ENCODE measurements around the gene GPR158. TPM values are rescaled to one million over a fixed set of nuclear protein-coding genes. Genes with fewer than 3 reads are reported as not detected.

GPR158 gene
- total and polyA plus RNA-seq, 2 donors (not counting 1 experiment from before 2014, with no cell fraction given), result 0.33 TPM; not detected in 1

DNA sequence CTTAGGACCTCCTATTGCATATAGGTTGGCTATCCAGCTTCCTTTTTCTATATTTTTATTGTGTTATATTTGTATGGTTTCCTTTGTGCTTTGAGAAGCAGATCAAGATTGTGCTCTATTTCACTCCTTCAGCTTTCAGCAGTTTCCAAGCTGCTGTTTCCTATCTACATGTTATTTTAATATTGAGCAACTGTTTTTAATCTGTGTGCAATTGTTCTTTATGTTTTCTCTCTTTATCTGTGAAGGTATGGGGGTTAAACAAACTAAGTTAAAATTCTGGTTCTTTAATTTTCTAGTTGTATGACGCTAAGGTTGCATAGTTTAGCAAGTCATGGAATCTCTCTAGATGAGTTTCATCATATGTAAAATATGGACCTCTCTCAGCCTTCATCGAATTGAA lies 251.0 kb downstream of the GPR158 start:
- Histone ChIP-seq H3K27me3 (ENCODE audit: control insufficient read depth, insufficient read depth, low read length) (no peaks in the 10 kb centered on the region), H4K20me1 (ENCODE audit: control insufficient read depth, extremely low read depth, insufficient read depth, low read length) (no peaks in the 10 kb centered on the region), H3K4me3 (replicated peaks in 1 of 4; ENCODE audit: control extremely low read depth in 1 of 4, insufficient read depth in 1 of 4, low read depth in 3 of 4, low read length in 4 of 4) (no peak overlapping the region), H3K4me2 (ENCODE audit: extremely low read depth, insufficient read depth, low read length) (no peak overlapping the region), H3K36me3 (ENCODE audit: control insufficient read depth, insufficient read depth, low read length) (no peaks in the 10 kb centered on the region), H3K9me3 (ENCODE audit: control insufficient read depth, insufficient read depth, low read depth, low read length) (no peaks in the 10 kb centered on the region), H3K4me1 (ENCODE audit: control insufficient read depth, extremely low read depth, insufficient read depth, low read length) (no peaks in the 10 kb centered on the region), H3K79me2 (ENCODE audit: control insufficient read depth, insufficient read depth, low read length) (no peaks in the 10 kb centered on the region), H2AFZ (ENCODE audit: low read length) (no peak overlapping the region), H3K9ac (ENCODE audit: insufficient read depth, low read length) (no peak overlapping the region), H3K27ac (ENCODE audit: insufficient read depth, low read length) (no peak overlapping the region)
- TF ChIP-seq, protein P1, sequence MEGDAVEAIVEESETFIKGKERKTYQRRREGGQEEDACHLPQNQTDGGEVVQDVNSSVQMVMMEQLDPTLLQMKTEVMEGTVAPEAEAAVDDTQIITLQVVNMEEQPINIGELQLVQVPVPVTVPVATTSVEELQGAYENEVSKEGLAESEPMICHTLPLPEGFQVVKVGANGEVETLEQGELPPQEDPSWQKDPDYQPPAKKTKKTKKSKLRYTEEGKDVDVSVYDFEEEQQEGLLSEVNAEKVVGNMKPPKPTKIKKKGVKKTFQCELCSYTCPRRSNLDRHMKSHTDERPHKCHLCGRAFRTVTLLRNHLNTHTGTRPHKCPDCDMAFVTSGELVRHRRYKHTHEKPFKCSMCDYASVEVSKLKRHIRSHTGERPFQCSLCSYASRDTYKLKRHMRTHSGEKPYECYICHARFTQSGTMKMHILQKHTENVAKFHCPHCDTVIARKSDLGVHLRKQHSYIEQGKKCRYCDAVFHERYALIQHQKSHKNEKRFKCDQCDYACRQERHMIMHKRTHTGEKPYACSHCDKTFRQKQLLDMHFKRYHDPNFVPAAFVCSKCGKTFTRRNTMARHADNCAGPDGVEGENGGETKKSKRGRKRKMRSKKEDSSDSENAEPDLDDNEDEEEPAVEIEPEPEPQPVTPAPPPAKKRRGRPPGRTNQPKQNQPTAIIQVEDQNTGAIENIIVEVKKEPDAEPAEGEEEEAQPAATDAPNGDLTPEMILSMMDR (conservative IDR thresholded peaks at IDR 0.05 in 1 of 2, IDR thresholded peaks at IDR 0.05 in 1 of 2; ENCODE audit: low read depth in 1 of 2, low read length in 2 of 2), result no peak
- no peak for TF ChIP-seq EZH2 (IDR thresholded peaks at IDR 0.05; ENCODE audit: low read length, missing control alignments)
- DNase-seq (ENCODE audit: low read depth in 2 of 2), result no peak

DNA sequence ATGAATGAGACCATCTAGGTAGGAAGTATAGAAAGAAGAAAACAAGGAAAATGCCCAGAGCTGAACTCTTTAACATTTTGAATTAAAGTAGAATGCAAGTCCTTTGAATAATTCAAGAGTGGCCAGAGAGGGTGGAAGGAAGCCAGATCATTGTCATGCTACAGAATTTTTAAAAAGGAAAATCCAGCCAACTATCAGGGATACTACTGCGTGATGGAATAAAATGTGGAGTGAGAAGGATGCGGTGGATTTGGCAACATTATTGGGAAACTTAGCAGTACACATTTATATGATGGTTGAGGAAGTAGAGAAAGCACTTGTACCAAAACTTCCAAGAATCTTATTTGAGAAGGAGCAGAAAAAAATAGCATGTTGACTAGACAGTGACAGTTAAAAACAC lies 261.6 kb downstream of the GPR158 start:
- H3K36me3 ChIP-seq (ENCODE audit: control insufficient read depth, insufficient read depth, low read length), result no peaks in the 10 kb centered on the region
- H3K9me3 ChIP-seq (ENCODE audit: control insufficient read depth, insufficient read depth, low read depth, low read length), result no peaks in the 10 kb centered on the region
- no peaks in the 10 kb centered on the region for H3K79me2 ChIP-seq (ENCODE audit: control insufficient read depth, insufficient read depth, low read length)
- no peaks in the 10 kb centered on the region for H3K4me1 ChIP-seq (ENCODE audit: control insufficient read depth, extremely low read depth, insufficient read depth, low read length)
- H3K9ac ChIP-seq (ENCODE audit: insufficient read depth, low read length), result no peak overlapping the region
- TF ChIP-seq, protein P1 (conservative IDR thresholded peaks at IDR 0.05 in 1 of 2, IDR thresholded peaks at IDR 0.05 in 1 of 2; ENCODE audit: low read depth in 1 of 2, low read length in 2 of 2), result no peak
- no peak for TF ChIP-seq EZH2 (IDR thresholded peaks at IDR 0.05; ENCODE audit: low read length, missing control alignments)
- DNase-seq (ENCODE audit: low read depth in 2 of 2), result no peak
- H4K20me1 ChIP-seq (ENCODE audit: control insufficient read depth, extremely low read depth, insufficient read depth, low read length), result no peaks in the 10 kb centered on the region
- H3K4me2 ChIP-seq (ENCODE audit: extremely low read depth, insufficient read depth, low read length), result no peak overlapping the region
- no peak overlapping the region for H2AFZ ChIP-seq (ENCODE audit: low read length)
- no peak overlapping the region for H3K27ac ChIP-seq (ENCODE audit: insufficient read depth, low read length)
- no peaks in the 10 kb centered on the region for H3K27me3 ChIP-seq (ENCODE audit: control insufficient read depth, insufficient read depth, low read length)
- no peak overlapping the region for H3K4me3 ChIP-seq (replicated peaks in 1 of 4; ENCODE audit: control extremely low read depth in 1 of 4, insufficient read depth in 1 of 4, low read depth in 3 of 4, low read length in 4 of 4)

DNA sequence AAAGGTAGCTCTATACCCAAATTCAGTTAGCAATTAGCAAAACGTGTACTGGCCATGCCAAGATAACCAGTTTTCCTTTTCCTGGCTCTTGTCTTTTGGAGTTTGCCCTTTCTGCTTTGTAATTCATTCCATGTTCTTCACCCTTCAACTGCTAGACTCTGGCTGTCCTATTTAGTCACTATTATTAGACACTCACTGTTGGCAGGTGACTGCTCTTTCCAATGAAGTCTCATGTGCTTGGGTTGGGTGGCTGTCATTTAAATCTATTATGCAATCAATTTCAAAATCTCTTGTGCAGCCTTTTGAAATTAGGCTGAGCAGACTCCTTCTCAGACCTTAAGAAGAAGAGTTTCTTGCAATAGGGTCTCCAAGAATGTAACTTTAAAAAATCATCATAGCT lies 266.5 kb downstream of the GPR158 start:
- Histone ChIP-seq H3K9me3 (ENCODE audit: control insufficient read depth, insufficient read depth, low read depth, low read length) (no peaks in the 10 kb centered on the region), H3K4me3 (replicated peaks in 1 of 4; ENCODE audit: control extremely low read depth in 1 of 4, insufficient read depth in 1 of 4, low read depth in 3 of 4, low read length in 4 of 4) (no peak overlapping the region), H3K4me1 (ENCODE audit: control insufficient read depth, extremely low read depth, insufficient read depth, low read length) (no peaks in the 10 kb centered on the region), H3K79me2 (ENCODE audit: control insufficient read depth, insufficient read depth, low read length) (no peaks in the 10 kb centered on the region), H2AFZ (ENCODE audit: low read length) (no peak overlapping the region), H3K4me2 (ENCODE audit: extremely low read depth, insufficient read depth, low read length) (no peak overlapping the region), H3K27me3 (ENCODE audit: control insufficient read depth, insufficient read depth, low read length) (no peaks in the 10 kb centered on the region), H4K20me1 (ENCODE audit: control insufficient read depth, extremely low read depth, insufficient read depth, low read length) (no peaks in the 10 kb centered on the region), H3K27ac (ENCODE audit: insufficient read depth, low read length) (no peak overlapping the region), H3K36me3 (ENCODE audit: control insufficient read depth, insufficient read depth, low read length) (no peaks in the 10 kb centered on the region), H3K9ac (ENCODE audit: insufficient read depth, low read length) (no peak overlapping the region)
- no peak for DNase-seq (ENCODE audit: low read depth in 2 of 2)
- TF ChIP-seq, protein P1 (conservative IDR thresholded peaks at IDR 0.05 in 1 of 2, IDR thresholded peaks at IDR 0.05 in 1 of 2; ENCODE audit: low read depth in 1 of 2, low read length in 2 of 2), result no peak
- TF ChIP-seq EZH2 (IDR thresholded peaks at IDR 0.05; ENCODE audit: low read length, missing control alignments), result no peak

All from fibroblast of lung (primary cell).